GM12892 (cell line): ENCODE measurements around the gene OSBPL6.

ENCODE experiments used
- POLR2A ChIP-seq: IDR thresholded peaks from 2 replicates; pipeline ENCODE4 v1.6.1; 2011; ENCODE audit warnings: low read depth, low read length, control low read depth
- TAF1 ChIP-seq: IDR thresholded peaks from 2 replicates; pipeline ENCODE4 v1.6.1; 2011; ENCODE audit warnings: low read depth, mild to moderate bottlenecking, control low read depth, low read length, borderline replicate concordance

GRCh38 chr2:178230396-178230795 is 36.1 kb downstream of the OSBPL6 start:
- TF ChIP-seq POLR2A (no peak), TAF1 (no peak)
